ENCODE data around the gene TACR1.
"Not testable (repeated sequence)": the region's sequence is repeated elsewhere in the genome, so short reads cannot be mapped to it uniquely, and the experiment has no call there.

Gene TACR1

DNA sequence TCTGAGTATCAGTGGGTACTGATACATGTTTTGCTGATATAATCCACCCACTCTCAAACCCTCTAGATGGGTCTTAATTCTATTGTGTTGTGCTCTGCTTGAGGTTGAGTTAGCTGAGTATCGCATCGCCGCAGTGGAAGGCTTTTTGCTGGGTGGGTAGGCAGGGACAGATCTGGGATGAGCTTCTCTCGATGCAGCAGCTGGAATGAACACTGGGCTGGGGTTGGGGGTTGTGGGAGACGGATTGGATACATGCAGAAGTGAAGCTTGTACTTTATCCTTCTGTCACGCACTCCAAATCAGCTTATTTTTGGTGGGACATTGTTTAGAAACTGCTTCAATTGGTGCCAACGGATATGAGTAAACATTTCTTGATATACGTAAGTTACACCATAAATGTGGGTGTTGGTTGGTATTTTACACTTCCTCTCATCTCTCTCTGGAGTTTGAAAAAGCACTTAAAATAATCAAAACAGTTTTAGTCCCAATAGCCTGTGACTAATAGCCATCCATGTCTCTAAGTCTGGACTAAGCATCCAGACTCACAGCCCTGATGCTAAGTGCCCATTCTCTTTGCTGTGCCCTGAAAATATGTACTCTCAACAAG, 133.8 kb downstream of the TACR1 start:
- no peak overlapping the region for H3K4me3 ChIP-seq (ENCODE audit: low read length)
- DNase-seq (ENCODE audit: low read depth): peak; percentile 11
- TF ChIP-seq, protein P1, sequence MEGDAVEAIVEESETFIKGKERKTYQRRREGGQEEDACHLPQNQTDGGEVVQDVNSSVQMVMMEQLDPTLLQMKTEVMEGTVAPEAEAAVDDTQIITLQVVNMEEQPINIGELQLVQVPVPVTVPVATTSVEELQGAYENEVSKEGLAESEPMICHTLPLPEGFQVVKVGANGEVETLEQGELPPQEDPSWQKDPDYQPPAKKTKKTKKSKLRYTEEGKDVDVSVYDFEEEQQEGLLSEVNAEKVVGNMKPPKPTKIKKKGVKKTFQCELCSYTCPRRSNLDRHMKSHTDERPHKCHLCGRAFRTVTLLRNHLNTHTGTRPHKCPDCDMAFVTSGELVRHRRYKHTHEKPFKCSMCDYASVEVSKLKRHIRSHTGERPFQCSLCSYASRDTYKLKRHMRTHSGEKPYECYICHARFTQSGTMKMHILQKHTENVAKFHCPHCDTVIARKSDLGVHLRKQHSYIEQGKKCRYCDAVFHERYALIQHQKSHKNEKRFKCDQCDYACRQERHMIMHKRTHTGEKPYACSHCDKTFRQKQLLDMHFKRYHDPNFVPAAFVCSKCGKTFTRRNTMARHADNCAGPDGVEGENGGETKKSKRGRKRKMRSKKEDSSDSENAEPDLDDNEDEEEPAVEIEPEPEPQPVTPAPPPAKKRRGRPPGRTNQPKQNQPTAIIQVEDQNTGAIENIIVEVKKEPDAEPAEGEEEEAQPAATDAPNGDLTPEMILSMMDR (IDR thresholded peaks at IDR 0.05; ENCODE audit: insufficient read depth, low read depth, low read length, missing control alignments): no peak

DNA sequence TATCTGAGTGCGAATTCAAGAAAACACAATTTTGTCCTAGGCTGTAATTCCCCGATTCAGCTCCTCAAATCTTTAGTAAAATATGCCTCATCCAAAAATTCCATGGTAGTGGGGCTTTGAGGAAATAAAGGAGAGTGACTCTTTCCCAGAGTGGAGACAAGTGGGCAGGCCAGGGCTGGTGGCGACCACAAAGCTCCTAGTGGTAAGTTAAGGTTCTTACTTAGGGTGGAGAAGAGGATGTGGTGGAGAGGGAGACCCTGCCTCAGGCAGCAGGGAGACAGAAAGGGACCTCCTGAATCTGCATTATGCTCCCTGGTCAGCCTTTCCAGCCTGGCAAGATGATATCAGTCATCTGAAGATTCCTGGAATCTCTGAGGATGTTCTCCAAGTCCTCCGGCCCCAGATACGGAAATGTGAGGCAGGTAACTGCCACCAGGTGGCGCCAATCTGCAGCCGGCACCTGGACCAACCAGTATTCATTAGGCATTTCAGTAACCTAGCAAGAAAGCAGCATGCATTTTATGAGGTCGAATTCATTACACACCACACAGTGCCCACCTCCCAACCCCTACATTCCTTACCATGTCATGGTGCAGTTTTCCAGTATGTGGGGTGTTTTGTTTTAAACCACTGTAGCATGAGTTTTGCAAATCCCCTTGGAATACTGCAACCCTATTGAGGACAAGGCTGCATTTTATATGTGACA, 134.5 kb downstream of the TACR1 start:
- no peak overlapping the region for H3K4me3 ChIP-seq (ENCODE audit: low read length)
- peak; percentile 70 for DNase-seq (ENCODE audit: low read depth)
- TF ChIP-seq, protein P1 (IDR thresholded peaks at IDR 0.05; ENCODE audit: insufficient read depth, low read depth, low read length, missing control alignments): peak; percentile 90

DNA sequence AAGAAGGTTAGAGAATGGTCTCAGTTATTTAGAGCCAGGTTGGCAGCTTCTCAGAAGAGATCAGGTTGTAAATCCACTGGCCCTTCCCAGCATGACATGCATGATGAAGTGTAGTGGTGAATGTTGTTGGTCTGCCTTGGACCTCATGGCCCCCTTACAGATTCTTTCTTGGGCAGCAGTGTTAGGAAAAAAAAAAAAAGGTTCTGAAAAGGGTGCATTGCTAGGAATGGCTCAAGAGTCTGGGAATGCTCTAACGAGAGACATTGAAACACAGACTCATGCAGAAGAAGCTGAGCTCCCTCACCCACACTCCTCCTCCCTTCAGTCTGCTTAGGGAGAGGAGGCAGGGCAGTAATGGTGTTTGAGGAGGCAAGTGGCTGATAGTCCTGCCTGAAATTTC, 135.4 kb downstream of the TACR1 start:
- DNase-seq (ENCODE audit: low read depth): no peak
- no peak overlapping the region for H3K4me3 ChIP-seq (ENCODE audit: low read length)
- TF ChIP-seq, protein P1 (IDR thresholded peaks at IDR 0.05; ENCODE audit: insufficient read depth, low read depth, low read length, missing control alignments): no peak

DNA sequence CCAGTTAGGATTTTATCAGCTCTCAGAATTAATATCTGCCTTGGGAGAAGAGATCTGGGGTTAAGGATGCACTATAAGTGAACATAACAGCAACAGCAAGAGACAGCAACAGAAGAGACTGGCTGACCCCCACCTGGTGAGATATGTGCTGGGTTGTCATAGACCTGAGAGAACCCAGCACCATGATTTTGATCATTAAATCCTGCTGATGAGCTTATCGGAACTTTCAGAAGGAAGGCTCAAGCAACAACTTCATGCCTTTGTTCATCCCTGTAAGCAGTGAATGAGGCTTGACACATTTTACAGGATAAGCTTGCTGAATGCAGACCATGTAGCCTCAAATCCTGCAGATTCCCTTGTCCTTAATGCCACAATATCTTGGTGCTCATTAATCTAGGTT, 140.9 kb downstream of the TACR1 start:
- H3K4me3 ChIP-seq (ENCODE audit: low read length): no peak overlapping the region
- no peak for DNase-seq (ENCODE audit: low read depth)
- TF ChIP-seq, protein P1 (IDR thresholded peaks at IDR 0.05; ENCODE audit: insufficient read depth, low read depth, low read length, missing control alignments): no peak

DNA sequence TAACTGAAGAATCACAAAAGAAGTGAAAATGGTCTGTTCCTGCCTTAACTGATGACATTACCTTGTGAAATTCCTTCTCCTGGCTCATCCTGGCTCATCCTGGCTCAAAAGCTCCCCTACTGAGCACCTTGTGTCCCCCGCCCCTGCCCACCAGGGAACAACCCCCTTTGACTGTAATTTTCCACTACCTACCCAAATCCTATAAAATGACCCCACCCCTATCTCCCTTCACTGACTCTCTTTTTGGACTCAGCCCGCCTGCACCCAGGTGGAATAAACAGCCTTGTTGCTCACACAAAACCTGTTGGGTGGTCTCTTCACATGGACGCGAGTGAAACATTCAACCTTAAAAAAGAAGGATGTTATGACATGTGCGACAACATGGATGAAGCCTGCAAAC, 142.2 kb downstream of the TACR1 start:
- H3K4me3 ChIP-seq (ENCODE audit: low read length); DNase-seq (ENCODE audit: low read depth): not testable (repeated sequence)

DNA sequence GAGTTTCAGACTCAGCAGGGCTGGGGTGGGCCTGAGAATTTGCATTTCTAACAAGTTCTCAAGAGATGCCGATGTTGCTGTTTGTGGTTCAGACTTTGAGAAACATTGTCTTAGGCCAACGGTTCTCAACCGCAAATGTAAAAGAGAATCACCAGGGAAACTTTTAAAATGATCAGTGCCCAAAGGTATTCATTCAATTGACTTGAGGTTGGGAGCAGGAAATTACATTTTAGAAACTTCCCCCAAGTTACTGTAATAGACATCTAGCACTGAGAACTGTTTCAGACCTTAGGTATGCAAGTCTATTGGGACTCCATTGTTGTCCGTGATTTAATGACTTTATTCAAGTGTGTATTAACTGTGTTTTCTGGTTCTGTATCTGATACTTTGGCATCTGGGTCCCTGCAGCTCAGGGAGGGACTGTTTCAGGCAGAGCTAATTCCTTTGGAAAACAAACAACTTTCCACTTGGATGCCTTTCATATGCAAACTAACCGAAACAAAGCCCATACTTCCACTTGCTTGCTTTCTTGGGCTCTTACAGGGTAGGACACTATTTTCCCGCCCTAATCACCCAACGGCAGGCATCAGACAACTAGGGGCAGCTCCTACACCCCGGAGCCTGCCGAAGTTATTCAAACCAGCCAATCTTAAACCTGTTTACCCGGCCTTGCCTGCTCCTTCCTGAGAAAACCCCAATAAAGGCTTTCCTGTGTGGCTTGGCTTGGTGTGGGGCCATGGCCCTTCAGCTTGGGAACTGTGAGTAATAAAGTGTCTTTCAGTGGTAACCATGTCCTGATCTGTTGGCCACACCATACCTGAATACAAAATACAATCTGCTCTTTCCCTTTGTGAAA, 143.3 kb downstream of the TACR1 start:
- TF ChIP-seq, protein P1 (IDR thresholded peaks at IDR 0.05; ENCODE audit: insufficient read depth, low read depth, low read length, missing control alignments): no peak
- H3K4me3 ChIP-seq (ENCODE audit: low read length): no peak overlapping the region
- DNase-seq (ENCODE audit: low read depth): no peak

DNA sequence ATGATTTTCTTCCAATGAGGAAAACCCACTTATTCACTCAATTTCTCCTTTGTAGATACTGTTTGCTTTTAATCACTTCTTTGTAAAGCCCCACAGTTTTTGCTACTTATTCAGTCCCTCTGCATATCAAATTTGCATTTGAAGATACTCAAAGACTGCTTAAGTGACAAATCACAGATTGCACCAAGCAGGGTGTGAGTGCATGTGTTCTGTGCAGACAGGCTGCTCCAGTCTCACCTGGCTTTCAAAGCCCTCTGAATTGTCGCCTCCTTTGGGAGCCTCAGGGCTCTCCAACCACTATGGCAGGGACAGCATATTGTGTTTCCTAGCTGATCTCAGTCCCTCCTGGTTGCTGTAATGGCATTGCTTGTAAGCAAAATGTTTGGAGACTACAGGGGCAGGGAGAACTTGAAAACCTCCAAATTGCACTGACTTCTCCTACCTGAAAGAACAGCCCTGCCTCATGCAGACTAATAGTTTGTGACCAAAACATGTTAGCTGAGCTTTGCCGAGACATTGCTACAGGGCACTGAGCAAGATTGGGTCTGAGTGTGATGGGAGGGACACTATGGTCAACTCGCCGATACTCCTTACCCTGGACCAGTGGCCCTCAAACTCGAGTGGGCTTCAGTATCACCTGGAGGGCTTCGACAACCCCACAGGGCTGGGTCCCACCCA, 144.0 kb downstream of the TACR1 start:
- TF ChIP-seq, protein P1 (IDR thresholded peaks at IDR 0.05; ENCODE audit: insufficient read depth, low read depth, low read length, missing control alignments): no peak
- H3K4me3 ChIP-seq (ENCODE audit: low read length): no peak overlapping the region
- peak; percentile 6 for DNase-seq (ENCODE audit: low read depth)

Data from epithelial cell of esophagus (primary cell).